Mucosa of descending colon (tissue), 3 donors: ENCODE measurements around the gene POFUT1. TPM values are rescaled to one million over a fixed set of nuclear protein-coding genes. Genes with fewer than 3 reads are reported as not detected.
"Not testable (repeated sequence)": the region's sequence is repeated elsewhere in the genome, so short reads cannot be mapped to it uniquely, and the experiment has no call there.

Experiments
- ATAC-seq: fragments of 200-7000 bp; cut with Tn5 transposase; one replicate; pipeline ENCODE4 v1.9.1; 2020; ENCODE audit warnings: mild to moderate bottlenecking, moderate library complexity
- DNase-seq, 3 donors: peaks; one replicate each; pipeline ENCODE4 v3.0.0-alpha.2; 2020
- H3K36me3 ChIP-seq: fragments of 200-600 bp; one replicate; pipeline ENCODE4 v1.8.0; 2021; ENCODE audit warnings: low read depth, mild to moderate bottlenecking
- H3K4me1 ChIP-seq: fragments of 200-600 bp; one replicate; pipeline ENCODE4 v1.8.0; 2021; ENCODE audit warnings: low read depth, mild to moderate bottlenecking
- H3K4me3 ChIP-seq: fragments of 200-600 bp; one replicate; pipeline ENCODE4 v1.8.0; 2021; ENCODE audit warnings: mild to moderate bottlenecking
- H3K9me3 ChIP-seq: fragments of 200-600 bp; one replicate; pipeline ENCODE4 v1.8.0; 2021; ENCODE audit warnings: mild to moderate bottlenecking
- intact Hi-C, 2 donors: fragments of 100-400 bp; cut with DNase I in 1 of 2; cut with micrococcal nuclease in 1 of 2; formaldehyde crosslinking; loops; one replicate each; pipeline versions ENCODE4 v1.11.0 to v1.11.1; 2022; cut with DNase I, micrococcal nuclease
- total RNA-seq, 3 donors: library from RNA; stranded (reverse); fragmentation: NEBNext Ultra II Directional in 2 of 3; extraction: Animal tissue kit (Norgen Biotek cat#: 25700) in 2 of 3; gene quantifications; one replicate each; pipeline versions ENCODE4 v1.2.1 to v1.2.4, GENCODE V29; 2021 to 2023
- TF ChIP-seq, protein P1 (sequence below): fragments of 200-600 bp; IDR thresholded peaks from one replicate; pipeline ENCODE4 v1.8.0; 2022; ENCODE audit warnings: antibody characterized with exemption, mild to moderate bottlenecking
- donor health status: DM: no; HTN: no; CAD: no; lungs with moderate emphysema.
- donor health status: DM: no; HTN: no; CAD: no.
- donor health status: DM: no; HTN: yes; CAD: no.

The POFUT1 gene
- total RNA-seq, 3 donors from 2014 or later = 35.5 to 48.5 (median 44.8) TPM

DNA sequence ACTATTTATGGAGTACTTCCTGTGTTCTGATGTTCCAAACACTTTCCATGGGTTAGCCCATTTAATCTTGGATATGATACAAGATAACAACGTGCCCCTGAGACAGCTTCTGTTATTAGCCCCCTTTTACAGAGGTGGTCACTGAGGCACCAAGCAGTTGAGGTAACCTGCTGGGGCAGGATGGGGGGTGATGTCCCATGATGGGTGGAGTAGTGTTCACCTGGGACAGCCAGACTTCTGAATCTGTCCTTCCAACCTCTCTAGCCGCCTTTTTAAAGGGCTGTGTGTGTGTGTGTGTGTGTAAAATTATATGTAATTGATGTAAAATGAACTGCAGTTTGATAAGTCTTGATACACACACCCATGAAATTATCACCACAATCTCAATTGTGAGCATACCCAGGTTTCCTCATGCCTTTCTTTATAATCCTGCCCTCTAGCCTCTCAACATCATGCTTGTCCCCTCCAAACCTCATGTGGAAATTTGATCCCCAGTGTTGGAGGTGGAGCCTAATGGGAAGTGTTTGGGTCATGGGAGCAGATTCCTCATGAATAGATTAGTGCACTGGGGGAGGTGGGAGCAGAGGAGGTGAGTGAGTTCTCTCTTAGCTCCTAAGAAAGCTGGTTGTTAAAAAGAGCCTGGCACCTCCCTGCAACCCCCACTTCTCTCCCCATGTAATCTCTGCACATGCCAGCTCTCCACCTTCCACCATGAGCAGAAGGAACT, 39.3 kb upstream of the POFUT1 start:
- TF ChIP-seq, protein P1, sequence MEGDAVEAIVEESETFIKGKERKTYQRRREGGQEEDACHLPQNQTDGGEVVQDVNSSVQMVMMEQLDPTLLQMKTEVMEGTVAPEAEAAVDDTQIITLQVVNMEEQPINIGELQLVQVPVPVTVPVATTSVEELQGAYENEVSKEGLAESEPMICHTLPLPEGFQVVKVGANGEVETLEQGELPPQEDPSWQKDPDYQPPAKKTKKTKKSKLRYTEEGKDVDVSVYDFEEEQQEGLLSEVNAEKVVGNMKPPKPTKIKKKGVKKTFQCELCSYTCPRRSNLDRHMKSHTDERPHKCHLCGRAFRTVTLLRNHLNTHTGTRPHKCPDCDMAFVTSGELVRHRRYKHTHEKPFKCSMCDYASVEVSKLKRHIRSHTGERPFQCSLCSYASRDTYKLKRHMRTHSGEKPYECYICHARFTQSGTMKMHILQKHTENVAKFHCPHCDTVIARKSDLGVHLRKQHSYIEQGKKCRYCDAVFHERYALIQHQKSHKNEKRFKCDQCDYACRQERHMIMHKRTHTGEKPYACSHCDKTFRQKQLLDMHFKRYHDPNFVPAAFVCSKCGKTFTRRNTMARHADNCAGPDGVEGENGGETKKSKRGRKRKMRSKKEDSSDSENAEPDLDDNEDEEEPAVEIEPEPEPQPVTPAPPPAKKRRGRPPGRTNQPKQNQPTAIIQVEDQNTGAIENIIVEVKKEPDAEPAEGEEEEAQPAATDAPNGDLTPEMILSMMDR = no peak
- Histone ChIP-seq H3K9me3 (no peaks in the 10 kb centered on the region), H3K36me3 (no peaks in the 10 kb centered on the region), H3K4me3 (no peak overlapping the region), H3K4me1 (no peaks in the 10 kb centered on the region)
- ATAC-seq = no peak
- DNase-seq = no peak
- intact Hi-C loops = no loop called here

DNA sequence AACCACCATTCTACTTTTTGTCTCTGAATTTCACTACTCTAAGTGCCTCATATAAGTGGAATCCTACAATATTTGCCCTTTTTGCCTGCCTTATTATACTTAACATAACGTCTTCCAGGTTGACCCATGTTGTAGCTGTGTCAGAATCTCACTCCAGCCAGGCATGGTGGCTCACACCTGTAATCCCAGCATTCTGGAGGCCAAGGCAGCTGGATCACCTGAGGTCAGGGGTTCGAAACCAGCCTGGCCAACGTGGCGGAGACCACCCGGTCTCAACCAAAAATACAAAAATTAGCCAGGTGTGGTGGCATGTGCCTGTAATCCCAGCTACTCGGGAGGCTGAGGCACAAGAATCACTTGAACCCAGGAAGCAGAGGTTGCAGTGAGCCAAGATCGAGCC, 30.0 kb upstream of the POFUT1 start:
- DNase-seq, H3K36me3 ChIP-seq, ATAC-seq, intact Hi-C loops, H3K4me3 ChIP-seq, H3K9me3 ChIP-seq, H3K4me1 ChIP-seq: not testable (repeated sequence)

DNA sequence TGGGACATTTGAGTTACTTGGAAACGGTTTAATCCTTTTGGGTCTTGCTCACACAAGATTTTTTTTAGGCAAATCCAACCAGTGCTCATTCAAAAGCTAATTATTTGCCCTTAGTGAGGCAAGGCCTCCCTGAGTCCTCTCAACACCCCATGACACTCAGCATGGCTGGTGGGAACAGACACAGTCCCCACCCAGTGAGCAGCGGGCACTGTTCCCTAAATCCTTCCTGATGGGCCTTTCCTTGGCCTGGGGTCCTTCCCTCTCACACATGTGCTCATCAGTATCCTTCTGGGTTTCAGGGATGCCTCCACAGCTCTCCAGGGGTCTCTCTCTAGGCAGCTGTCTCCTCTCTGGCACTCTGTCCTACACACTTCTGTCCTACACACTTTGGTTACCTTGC, 28.2 kb upstream of the POFUT1 start:
- ATAC-seq (no peak), DNase-seq (no peak)
- H3K36me3 ChIP-seq = no peaks in the 10 kb centered on the region
- TF ChIP-seq, protein P1 = no peak
- H3K4me3 ChIP-seq = no peak overlapping the region
- no peaks in the 10 kb centered on the region for H3K9me3 ChIP-seq
- no peaks in the 10 kb centered on the region for H3K4me1 ChIP-seq
- intact Hi-C loops = no loop called here

DNA sequence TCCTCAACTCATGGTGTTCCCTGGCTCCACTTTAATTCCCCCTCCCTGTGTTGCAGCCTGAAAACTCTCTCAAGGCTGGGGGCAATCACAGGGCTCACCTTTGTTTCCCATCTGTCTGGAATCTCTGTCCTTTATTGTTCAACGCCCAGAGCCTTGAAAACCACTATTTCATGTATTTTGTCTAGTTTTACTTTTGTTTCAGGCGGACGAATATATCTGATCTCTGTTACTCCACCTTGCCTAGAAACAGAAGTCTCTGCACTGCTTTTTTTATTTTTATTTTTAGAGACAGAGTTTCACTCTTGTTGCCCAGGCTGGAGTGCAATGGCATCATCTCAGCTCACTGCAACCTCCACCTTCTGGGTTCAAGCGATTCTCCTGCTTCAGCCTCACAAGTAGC, 27.7 kb upstream of the POFUT1 start:
- TF ChIP-seq, protein P1 = no peak
- Histone ChIP-seq H3K4me1 (no peaks in the 10 kb centered on the region), H3K36me3 (no peaks in the 10 kb centered on the region), H3K9me3 (no peaks in the 10 kb centered on the region), H3K4me3 (no peak overlapping the region)
- intact Hi-C loops = no loop called here
- ATAC-seq (no peak), DNase-seq (no peak)

DNA sequence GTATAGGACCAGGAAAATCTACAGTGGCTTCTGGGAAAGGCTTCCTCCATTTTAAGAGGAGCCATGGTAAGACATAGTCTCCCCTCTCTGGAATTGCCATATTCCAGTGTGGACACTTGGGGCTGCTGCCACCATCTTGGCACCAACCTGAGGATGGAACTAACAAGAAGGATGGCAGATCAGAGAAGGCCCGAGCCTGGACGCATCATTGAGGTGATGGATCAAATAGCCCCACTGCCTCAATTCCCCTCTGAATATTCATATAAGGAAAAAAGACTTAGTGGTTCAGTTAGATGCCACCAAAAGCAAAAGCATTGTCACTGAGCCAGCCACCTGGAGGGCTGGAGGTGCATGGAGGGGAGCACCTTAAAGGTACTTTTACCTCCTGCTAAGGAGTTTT, 26.1 kb upstream of the POFUT1 start:
- intact Hi-C loops = no loop called here
- TF ChIP-seq, protein P1 = no peak
- no peak for ATAC-seq

DNA sequence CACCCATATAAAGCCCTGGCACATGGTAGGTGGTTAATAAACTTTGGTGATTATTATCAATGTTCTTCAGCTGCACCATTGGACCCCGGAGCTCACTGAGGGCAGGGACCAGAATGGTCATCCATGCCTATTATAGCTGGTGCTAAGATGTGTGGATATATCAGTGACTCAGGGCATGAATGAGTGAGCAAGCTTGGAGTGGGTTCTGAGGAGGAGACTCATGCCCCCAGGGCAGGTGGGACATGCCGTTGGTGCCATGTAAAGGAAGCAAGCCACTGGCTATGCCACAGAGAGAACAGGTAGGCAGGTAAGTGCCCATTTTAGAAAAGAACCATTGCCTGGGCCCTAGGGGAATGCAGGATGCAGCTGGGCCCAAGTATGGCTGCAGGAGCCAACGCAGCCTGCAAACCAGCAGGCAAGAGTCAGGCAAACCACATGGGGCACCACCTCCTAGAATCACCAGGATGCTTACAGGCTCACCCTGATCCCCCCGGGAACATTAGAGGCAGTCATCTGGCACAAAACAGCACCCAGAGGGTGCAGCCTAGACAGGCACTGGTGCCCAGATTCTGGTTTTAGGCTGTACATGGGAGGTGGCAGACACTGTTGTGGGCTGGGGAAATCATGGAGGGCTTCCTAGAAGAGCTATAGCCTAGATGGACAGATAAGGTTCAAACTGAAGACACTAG, 23.6 kb upstream of the POFUT1 start:
- no peak for DNase-seq
- intact Hi-C loops = no loop called here
- TF ChIP-seq, protein P1 = no peak
- H3K36me3 ChIP-seq = no peaks in the 10 kb centered on the region
- no peak for ATAC-seq
- no peak overlapping the region for H3K4me3 ChIP-seq
- no peaks in the 10 kb centered on the region for H3K9me3 ChIP-seq
- peaks cover 5% of the 10 kb centered on the region for H3K4me1 ChIP-seq

More for the DNA sequence above, 26.1 kb upstream of the POFUT1 start:
- Histone ChIP-seq H3K4me3 (no peak overlapping the region), H3K36me3 (no peaks in the 10 kb centered on the region), H3K9me3 (no peaks in the 10 kb centered on the region), H3K4me1 (no peaks in the 10 kb centered on the region)
- no peak for DNase-seq
